Astrocyte of the cerebellum (primary cell): ENCODE data around the gene CSNK1G2.

Experiments
- DNase-seq: peaks from one replicate; pipeline ENCODE4 v3.0.0-alpha.2; 2011; ENCODE audit warnings: low read depth
- H3K4me3 ChIP-seq: 2 replicates; pipeline ENCODE4 v1.5.1; 2011; ENCODE audit warnings: mild to moderate bottlenecking, low read depth, low read length, moderate library complexity
- CTCF ChIP-seq: IDR thresholded peaks from 2 replicates; pipeline ENCODE4 v1.5.1; 2012; ENCODE audit warnings: low read length, low read depth, moderate library complexity, mild to moderate bottlenecking; ENCODE audit errors: missing control alignments
- in situ Hi-C: cut with HindIII; loops from 2 replicates; pipeline ENCODE4 v1.10.0; 2017; ENCODE audit warnings: low sequenced_read_pairs

Gene CSNK1G2

GRCh38 chr19:2014731-2015607, 74.0 kb downstream of the CSNK1G2 start:
- H3K4me3 ChIP-seq: peak overlapping the region; percentile 57
- in situ Hi-C loops: no loop called here
- DNase-seq: no peak
- TF ChIP-seq CTCF: no peak

- TF ChIP-seq CTCF: no peak
- DNase-seq: peak; percentile 46
- in situ Hi-C loops: no loop called here
- H3K4me3 ChIP-seq: peak within 1 kb of the TSS; percentile 57
Observed at GRCh38 chr19:2015608-2015950, 74.6 kb downstream of the CSNK1G2 start, which contains the start of gene BTBD2. Gene BTBD2 (minus strand): TSS chr19:2015714. CDS start chr19:2015703, 11 bp downstream.

GRCh38 chr19:2016041-2016807, 75.3 kb downstream of the CSNK1G2 start:
- peak overlapping the region; percentile 28 for H3K4me3 ChIP-seq
- TF ChIP-seq CTCF: no peak
- in situ Hi-C loops: no loop called here
- peak; percentile 36 for DNase-seq

- in situ Hi-C loops: no loop called here
- no peak for TF ChIP-seq CTCF
- DNase-seq: no peak
- no peak overlapping the region for H3K4me3 ChIP-seq
Observed at GRCh38 chr19:2018752-2019151, 77.8 kb downstream of the CSNK1G2 start.

- no peak for DNase-seq
- in situ Hi-C loops: no loop called here
- no peak overlapping the region for H3K4me3 ChIP-seq
- no peak for TF ChIP-seq CTCF
Observed at GRCh38 chr19:2021453-2022140, 80.6 kb downstream of the CSNK1G2 start.

GRCh38 chr19:2022289-2022688, 81.3 kb downstream of the CSNK1G2 start:
- DNase-seq: no peak
- in situ Hi-C loops: no loop called here
- no peak for TF ChIP-seq CTCF

More at GRCh38 chr19:2022289-2022688, 81.3 kb downstream of the CSNK1G2 start:
- H3K4me3 ChIP-seq: no peak overlapping the region
